Retinal pigment epithelial cell (primary cell): ENCODE results near the gene VAMP3.

Experiments
- DNase-seq: peaks from one replicate; pipeline ENCODE4 v3.0.0-alpha.2; 2010; ENCODE audit warnings: low read depth
- H3K4me3 ChIP-seq: 2 replicates; pipeline ENCODE4 v1.5.1; 2011; ENCODE audit warnings: mild to moderate bottlenecking, low read length, control low read depth, moderate library complexity
- TF ChIP-seq, protein P1 (sequence below): conservative IDR thresholded peaks from 2 replicates; pipeline ENCODE4 v1.5.1; 2011; ENCODE audit warnings: low read depth, low read length, control low read depth, inconsistent platforms

Gene VAMP3

DNA sequence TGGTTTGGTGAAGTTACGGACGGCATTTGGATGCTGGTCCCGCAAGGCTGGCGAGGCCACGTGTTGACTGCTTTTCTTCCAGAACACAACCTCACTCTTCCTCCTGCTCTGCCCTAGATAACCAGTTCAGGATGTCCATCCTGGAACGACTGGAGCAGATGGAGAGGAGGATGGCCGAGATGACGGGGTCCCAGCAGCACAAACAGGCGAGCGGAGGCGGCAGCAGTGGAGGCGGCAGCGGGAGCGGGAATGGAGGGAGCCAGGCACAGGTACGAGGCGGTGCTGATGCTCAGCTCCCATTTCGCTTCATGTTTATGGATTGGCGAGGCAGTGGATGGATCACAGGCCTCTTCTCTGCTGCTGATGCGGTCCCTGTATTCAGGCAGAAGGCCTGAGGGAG, 38.8 kb upstream of the VAMP3 start:
- H3K4me3 ChIP-seq, result no peak overlapping the region
- TF ChIP-seq, protein P1, sequence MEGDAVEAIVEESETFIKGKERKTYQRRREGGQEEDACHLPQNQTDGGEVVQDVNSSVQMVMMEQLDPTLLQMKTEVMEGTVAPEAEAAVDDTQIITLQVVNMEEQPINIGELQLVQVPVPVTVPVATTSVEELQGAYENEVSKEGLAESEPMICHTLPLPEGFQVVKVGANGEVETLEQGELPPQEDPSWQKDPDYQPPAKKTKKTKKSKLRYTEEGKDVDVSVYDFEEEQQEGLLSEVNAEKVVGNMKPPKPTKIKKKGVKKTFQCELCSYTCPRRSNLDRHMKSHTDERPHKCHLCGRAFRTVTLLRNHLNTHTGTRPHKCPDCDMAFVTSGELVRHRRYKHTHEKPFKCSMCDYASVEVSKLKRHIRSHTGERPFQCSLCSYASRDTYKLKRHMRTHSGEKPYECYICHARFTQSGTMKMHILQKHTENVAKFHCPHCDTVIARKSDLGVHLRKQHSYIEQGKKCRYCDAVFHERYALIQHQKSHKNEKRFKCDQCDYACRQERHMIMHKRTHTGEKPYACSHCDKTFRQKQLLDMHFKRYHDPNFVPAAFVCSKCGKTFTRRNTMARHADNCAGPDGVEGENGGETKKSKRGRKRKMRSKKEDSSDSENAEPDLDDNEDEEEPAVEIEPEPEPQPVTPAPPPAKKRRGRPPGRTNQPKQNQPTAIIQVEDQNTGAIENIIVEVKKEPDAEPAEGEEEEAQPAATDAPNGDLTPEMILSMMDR, result no peak
- no peak for DNase-seq

- DNase-seq, result no peak
- TF ChIP-seq, protein P1, result no peak
- H3K4me3 ChIP-seq, result no peak overlapping the region
These were observed 37.8 kb upstream of the VAMP3 start for GRCh38 chr1:7733276-7733675.

DNA sequence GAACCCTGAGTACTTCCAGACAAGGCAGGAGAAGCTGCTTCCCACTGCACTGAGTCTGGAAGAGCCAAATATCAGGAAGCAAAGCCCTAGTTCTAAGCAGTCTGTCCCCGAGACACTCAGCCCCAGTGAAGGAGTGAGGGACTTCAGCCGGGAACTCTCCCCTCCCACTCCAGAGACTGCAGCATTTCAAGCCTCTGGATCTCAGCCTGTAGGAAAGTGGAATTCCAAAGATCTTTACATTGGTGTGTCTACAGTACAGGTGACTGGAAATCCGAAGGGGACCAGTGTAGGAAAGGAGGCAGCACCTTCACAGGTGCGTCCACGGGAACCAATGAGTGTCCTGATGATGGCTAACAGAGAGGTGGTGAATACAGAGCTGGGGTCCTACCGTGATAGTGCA, 33.1 kb upstream of the VAMP3 start:
- TF ChIP-seq, protein P1, result no peak
- no peak for DNase-seq
- no peak overlapping the region for H3K4me3 ChIP-seq

GRCh38 chr1:7743346-7743745, 27.8 kb upstream of the VAMP3 start:
- H3K4me3 ChIP-seq, result no peak overlapping the region
- no peak for DNase-seq
- TF ChIP-seq, protein P1, result no peak

DNA sequence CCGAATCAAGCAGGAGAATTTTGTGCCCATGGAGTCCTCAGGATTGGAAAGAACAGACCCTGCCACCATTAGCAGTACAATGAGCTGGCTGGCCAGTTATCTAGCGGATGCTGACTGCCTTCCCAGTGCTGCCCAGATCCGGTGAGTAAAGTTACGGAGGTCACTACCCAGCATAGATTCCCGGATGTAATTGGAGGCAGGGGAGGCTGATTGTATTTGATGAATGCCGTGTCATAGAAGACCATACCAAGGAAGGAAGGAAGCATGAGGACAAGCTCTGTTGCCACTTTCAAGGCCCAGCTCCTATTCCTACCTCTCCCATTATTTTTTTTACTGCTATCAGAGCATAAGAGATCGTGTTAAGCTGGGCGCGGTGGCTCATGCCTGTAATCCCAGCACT, 26.2 kb upstream of the VAMP3 start:
- H3K4me3 ChIP-seq, result no peak overlapping the region
- TF ChIP-seq, protein P1, result no peak
- no peak for DNase-seq

DNA sequence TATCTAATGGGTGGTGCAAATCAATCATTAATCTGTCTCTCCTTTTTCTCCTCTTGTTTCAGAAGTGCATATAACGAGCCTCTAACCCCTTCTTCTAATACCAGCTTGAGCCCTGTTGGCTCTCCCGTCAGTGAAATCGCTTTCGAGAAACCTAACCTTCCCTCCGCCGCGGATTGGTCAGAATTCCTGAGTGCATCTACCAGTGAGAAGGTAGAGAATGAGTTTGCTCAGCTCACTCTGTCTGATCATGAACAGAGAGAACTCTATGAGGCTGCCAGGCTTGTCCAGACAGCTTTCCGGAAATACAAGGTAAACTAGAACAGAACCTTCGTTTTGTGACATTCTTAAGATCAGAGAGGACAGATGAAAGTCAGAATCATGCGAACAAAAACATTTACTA, 25.3 kb upstream of the VAMP3 start:
- TF ChIP-seq, protein P1, result no peak

DNA sequence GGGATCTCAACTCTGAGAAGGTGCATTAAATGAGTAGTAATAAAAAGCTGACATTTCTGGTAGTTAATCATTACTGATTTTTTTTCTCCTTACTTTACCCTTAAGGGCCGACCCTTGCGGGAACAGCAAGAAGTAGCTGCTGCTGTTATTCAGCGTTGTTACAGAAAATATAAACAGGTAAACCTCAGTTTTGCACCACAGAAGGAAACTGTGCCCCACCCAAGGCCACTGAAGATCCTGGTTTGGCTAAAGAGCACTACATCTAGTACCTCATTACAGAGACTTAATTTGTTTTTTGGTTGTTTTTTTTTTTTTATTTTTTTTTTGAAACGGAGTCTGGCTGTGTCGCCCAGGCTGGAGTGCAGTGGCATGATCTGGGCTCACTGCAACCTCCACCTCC, 23.5 kb upstream of the VAMP3 start:
- DNase-seq, result no peak
- TF ChIP-seq, protein P1, result no peak
- no peak overlapping the region for H3K4me3 ChIP-seq

More for the DNA sequence above, 25.3 kb upstream of the VAMP3 start:
- no peak for DNase-seq
- no peak overlapping the region for H3K4me3 ChIP-seq
